Ectodermal cell (in vitro differentiated cells): Measurements from ENCODE around the gene SMTNL2.
"Not testable (repeated sequence)": the region's sequence is repeated elsewhere in the genome, so short reads cannot be mapped to it uniquely, and the experiment has no call there.

Experiments
- H3K27ac ChIP-seq: 2 replicates; pipeline ENCODE4 v1.7.0; 2013; ENCODE audit warnings: mild to moderate bottlenecking, low read depth, low read length; ENCODE audit not compliant: insufficient read depth, poor library complexity, severe bottlenecking
- H3K27me3 ChIP-seq: 2 replicates; pipeline ENCODE4 v1.7.0; 2013; ENCODE audit warnings: mild to moderate bottlenecking, low read length; ENCODE audit not compliant: insufficient read depth, control insufficient read depth, poor library complexity, severe bottlenecking
- H3K36me3 ChIP-seq: one replicate; pipeline ENCODE4 v1.7.0; 2013; ENCODE audit warnings: low read length; ENCODE audit not compliant: control insufficient read depth, insufficient read depth
- H3K4me1 ChIP-seq: one replicate; pipeline ENCODE4 v1.7.0; 2013; ENCODE audit warnings: low read length; ENCODE audit not compliant: control insufficient read depth, insufficient read depth
- H3K4me3 ChIP-seq: 2 replicates; pipeline ENCODE4 v1.7.0; 2013; ENCODE audit warnings: low read depth, low read length, control low read depth; ENCODE audit not compliant: insufficient read depth
- H3K9me3 ChIP-seq: 2 replicates; pipeline ENCODE4 v1.7.0; 2013; ENCODE audit warnings: mild to moderate bottlenecking, low read length, moderate library complexity; ENCODE audit not compliant: control insufficient read depth
- WGBS, 2 experiments: methylation state at CpG; one replicate each; pipeline ENCODE4 v1.1.7; 2013; ENCODE audit warnings: missing lambda C conversion rate in 2 of 2; 5-methylcytosine and 5-hydroxymethylcytosine counted together

The SMTNL2 gene

DNA sequence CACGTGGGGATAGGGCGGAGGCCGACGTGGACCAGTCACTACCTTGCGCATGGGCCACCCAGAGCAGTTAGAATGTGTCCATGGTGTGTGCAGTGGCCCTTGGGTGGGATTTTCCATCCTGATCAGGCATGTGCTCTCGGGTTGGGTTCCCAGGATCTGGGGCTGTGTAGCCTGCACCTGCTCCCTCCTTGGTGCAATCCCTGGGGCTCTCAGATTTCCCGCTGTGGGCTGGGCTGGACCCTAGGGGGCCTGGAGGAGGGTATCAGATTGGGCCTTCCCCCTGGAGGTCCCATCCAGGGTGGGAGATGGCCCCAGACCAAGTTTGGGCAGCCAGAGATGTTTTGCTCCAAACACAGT is 1.3 kb downstream of the SMTNL2 start:
- WGBS, 2 experiments, result 69 to 75% methylated on average over 7 of the region's 7 CpGs
- Histone ChIP-seq H3K27me3 (peaks cover 40% of the 10 kb centered on the region), H3K27ac (no peak overlapping the region), H3K4me3 (no peak overlapping the region), H3K4me1 (peaks cover 28% of the 10 kb centered on the region), H3K36me3 (no peaks in the 10 kb centered on the region), H3K9me3 (no peaks in the 10 kb centered on the region)

DNA sequence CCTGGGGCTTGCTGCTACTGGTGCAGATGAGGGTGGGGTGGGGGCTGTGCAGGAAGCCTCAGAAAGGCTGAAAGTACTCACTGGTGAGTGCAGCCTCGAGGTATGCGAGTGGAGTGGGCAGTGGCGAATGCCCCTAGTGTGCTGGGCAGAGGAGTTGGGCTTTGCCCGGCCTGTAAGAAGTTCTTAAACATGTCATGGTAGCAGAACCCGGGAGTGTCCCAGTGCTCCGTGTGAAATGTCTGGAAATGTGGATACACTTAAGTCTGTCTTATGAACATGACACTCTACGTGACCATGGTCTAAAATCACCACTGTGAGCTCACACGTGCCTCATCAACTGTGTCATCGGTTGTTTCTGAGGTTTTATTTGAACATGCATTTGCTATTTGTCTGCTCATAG is 1.7 kb downstream of the SMTNL2 start:
- no peaks in the 10 kb centered on the region for H3K9me3 ChIP-seq
- H3K4me3 ChIP-seq, result no peak overlapping the region
- peaks cover 40% of the 10 kb centered on the region for H3K27me3 ChIP-seq
- peaks cover 28% of the 10 kb centered on the region for H3K4me1 ChIP-seq
- WGBS, 2 experiments, result 94 to 95% methylated on average over 9 of the region's 9 CpGs
- H3K36me3 ChIP-seq, result no peaks in the 10 kb centered on the region
- H3K27ac ChIP-seq, result no peak overlapping the region

GRCh38 chr17:4587195-4587594 is 2.9 kb downstream of the SMTNL2 start:
- no peaks in the 10 kb centered on the region for H3K36me3 ChIP-seq
- 93 to 99% methylated on average over 7 of the region's 7 CpGs for WGBS, 2 experiments
- H3K27ac ChIP-seq, result no peak overlapping the region
- peaks cover 25% of the 10 kb centered on the region for H3K4me1 ChIP-seq
- H3K4me3 ChIP-seq, result no peak overlapping the region
- peaks cover 40% of the 10 kb centered on the region for H3K27me3 ChIP-seq
- no peaks in the 10 kb centered on the region for H3K9me3 ChIP-seq

DNA sequence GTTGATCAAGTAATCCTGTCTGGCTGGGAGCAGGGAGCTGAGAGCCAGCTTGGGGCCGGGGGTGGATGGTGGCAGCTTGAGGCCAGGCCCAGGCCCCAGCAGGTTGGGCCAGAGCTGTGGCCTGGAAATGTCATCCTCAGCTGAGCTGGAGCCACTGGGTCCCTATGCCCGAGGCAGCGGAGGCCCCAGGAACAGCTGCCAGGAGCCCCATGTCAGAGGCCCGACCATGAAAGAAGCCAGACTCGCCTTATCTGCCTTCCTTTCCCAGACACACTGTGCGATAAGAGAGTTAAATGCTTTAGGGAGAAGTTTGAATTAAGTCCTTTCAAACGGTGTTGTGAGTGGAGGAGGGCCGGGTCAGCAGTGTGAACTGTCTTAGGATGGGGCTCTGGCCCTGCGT is 3.5 kb downstream of the SMTNL2 start:
- WGBS, 2 experiments, result 90 to 92% methylated on average over 9 of the region's 9 CpGs
- peaks cover 18% of the 10 kb centered on the region for H3K4me1 ChIP-seq
- no peak overlapping the region for H3K4me3 ChIP-seq
- no peaks in the 10 kb centered on the region for H3K9me3 ChIP-seq
- no peaks in the 10 kb centered on the region for H3K36me3 ChIP-seq
- H3K27me3 ChIP-seq, result peaks cover 39% of the 10 kb centered on the region
- no peak overlapping the region for H3K27ac ChIP-seq

GRCh38 chr17:4588391-4588790 is 4.1 kb downstream of the SMTNL2 start:
- no peaks in the 10 kb centered on the region for H3K36me3 ChIP-seq
- H3K27me3 ChIP-seq, result peaks cover 33% of the 10 kb centered on the region
- no peaks in the 10 kb centered on the region for H3K9me3 ChIP-seq
- peaks cover 13% of the 10 kb centered on the region for H3K4me1 ChIP-seq
- no peak overlapping the region for H3K4me3 ChIP-seq
- 84 to 86% methylated on average over 11 of the region's 11 CpGs for WGBS, 2 experiments
- no peak overlapping the region for H3K27ac ChIP-seq

DNA sequence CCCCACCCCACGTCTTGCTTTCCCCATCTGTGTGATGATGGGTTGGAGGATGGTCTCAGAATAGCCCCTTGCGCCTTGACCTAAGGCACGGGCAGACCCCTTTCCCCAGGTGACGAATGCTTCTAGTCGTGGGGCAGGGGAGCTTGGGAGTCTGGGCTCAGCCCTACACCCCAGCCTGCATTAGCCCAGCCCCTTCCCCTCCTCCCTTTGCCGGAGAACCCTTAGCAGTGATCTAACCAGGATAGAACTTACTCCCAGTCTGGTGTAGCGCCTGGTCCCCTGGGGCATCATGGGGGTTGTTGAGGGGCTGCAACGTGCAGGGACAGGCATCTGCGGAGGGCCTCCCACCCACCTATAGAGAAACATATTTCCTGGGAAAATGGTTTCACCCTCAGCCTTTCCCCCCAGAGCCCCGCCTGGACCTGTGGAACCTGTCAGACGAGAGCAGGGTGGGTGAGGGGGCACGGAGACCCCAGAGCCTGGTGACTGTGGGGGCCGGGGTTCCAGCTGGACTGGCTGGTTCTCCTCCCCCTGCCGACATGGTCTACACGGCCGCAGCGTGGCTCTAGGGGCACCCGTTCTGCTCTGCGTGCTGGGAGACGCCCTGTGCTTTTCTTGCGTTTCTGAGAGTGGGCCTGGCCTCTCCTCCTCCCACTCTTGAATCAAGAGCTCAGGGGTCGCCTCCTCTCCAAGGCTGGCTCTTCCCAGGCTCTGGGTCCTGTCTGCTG is 4.7 kb downstream of the SMTNL2 start:
- Histone ChIP-seq H3K4me1 (peaks cover 6% of the 10 kb centered on the region), H3K4me3 (no peak overlapping the region), H3K27ac (no peak overlapping the region), H3K9me3 (no peaks in the 10 kb centered on the region), H3K36me3 (no peaks in the 10 kb centered on the region), H3K27me3 (peaks cover 26% of the 10 kb centered on the region)
- WGBS, 2 experiments, result 87 to 89% methylated on average over 22 of the region's 22 CpGs

DNA sequence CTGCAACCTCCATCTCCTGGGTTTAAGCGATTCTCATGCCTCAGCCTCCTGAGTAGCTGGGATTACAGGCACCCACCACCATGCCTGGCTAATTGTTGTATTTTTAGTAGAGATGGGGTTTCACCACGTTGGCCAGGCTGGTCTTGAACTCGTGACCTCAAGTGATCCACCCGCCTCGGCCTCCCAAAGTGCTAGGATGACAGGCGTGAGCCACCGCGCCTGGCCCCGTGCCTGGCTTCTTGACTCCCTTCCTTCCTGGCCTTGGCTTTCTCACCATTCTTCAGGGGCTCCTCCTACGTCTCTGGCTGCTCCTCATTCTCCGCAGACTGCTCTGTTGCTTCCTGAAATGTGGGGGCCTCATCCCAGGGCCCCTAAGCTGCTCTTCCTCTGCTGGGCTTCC is 5.7 kb downstream of the SMTNL2 start:
- H3K36me3 ChIP-seq, H3K27ac ChIP-seq, H3K4me1 ChIP-seq, H3K4me3 ChIP-seq, H3K9me3 ChIP-seq: not testable (repeated sequence)
- whole genome bisulfite sequencing, 2 experiments, result 87 to 96% methylated on average over 10 to 11 of the region's 11 CpGs
- peaks cover 16% of the 10 kb centered on the region for H3K27me3 ChIP-seq

DNA sequence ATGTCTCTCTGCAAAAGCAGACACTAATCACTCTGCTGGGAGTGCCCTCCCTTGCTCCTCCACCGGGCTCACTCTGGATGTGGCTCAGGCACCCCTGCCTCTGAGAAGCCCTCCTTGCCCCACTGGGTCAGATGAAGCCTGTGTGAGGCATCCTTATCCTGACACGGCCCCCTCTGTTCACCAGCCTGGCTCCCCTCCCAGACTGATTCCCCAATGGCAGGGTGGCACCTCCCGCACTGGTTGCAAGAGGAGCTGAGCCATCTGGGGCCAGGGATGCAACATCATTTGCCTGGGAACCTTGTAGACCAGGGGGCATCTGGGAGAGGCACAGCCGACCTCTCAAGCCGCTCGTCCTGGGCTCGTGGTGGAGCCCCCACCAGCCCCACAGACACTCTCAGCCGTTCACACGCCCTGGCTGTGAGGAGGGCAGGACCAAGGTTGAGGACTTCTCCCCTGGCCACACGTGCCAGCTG is 6.7 kb downstream of the SMTNL2 start:
- Histone ChIP-seq H3K4me1 (no peaks in the 10 kb centered on the region), H3K27me3 (peaks cover 6% of the 10 kb centered on the region), H3K27ac (no peak overlapping the region), H3K4me3 (no peak overlapping the region), H3K9me3 (no peaks in the 10 kb centered on the region), H3K36me3 (no peaks in the 10 kb centered on the region)
- WGBS, 2 experiments, result 89 to 90% methylated on average over 10 of the region's 10 CpGs

DNA sequence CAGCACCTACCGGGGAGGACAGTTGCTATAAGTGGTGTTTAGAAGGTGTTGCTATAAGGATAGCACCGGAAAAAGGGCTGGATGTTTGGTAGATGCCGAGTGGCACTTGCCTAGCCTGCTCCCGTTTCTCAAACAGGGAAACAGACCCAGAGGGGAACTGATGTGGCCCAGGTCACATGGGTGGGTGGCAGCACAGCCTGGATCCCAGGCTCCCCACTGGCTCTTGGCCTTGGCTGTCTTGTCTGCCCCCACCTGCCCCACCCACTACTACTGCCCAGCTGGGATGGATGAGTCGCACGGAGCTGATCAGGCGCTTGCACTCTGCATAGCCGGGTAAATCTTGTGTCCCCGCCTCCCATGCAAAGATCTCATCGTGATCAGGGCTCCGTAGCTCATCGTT is 7.2 kb downstream of the SMTNL2 start:
- H3K27ac ChIP-seq, result no peak overlapping the region
- no peak overlapping the region for H3K4me3 ChIP-seq
- H3K36me3 ChIP-seq, result no peaks in the 10 kb centered on the region
- WGBS, 2 experiments, result 76 to 82% methylated on average over 12 of the region's 12 CpGs
- H3K27me3 ChIP-seq, result peaks cover 1% of the 10 kb centered on the region
- H3K4me1 ChIP-seq, result no peaks in the 10 kb centered on the region
- H3K9me3 ChIP-seq, result no peaks in the 10 kb centered on the region

DNA sequence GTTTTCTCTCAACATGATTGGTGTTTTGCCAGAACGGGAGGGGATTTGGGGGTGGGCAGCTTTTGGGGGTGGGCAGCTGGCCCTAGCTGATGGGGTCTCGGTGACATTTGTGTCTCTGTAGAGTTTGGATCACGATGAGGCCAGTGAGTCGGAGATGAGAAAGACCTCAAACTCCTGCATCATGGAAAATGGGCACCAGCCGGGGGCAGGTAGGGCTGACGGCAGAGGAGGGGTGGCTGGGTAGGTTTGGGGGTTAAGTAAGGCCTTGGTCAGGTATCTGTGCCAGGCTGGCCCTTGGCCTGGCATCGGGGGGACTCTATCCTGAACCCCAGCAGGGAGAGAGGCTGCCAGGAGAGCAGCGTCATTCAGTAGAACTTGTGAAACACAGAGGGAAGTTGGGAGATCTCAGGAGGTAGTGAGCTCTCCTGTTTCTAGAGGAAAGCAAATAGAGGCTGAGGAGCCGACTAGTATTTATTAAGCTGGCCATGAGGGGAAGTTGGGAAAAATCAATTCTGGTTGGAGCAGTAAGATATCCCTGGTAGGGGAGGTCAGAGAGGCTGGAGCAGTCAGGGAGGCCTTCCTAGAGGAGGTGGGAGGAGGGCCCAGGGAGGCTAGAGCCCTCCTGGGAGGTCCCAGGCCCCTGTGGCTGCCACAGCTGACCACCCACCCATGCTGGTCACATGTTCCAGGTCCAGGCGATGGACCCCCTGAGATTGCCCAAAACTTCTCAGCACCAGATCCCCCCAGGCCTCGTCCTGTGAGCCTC is 8.1 kb downstream of the SMTNL2 start:
- Histone ChIP-seq H3K27me3 (no peaks in the 10 kb centered on the region), H3K36me3 (no peaks in the 10 kb centered on the region), H3K27ac (no peak overlapping the region), H3K4me3 (no peak overlapping the region), H3K4me1 (no peaks in the 10 kb centered on the region), H3K9me3 (no peaks in the 10 kb centered on the region)
- 94% methylated on average over 11 of the region's 11 CpGs for WGBS, 2 experiments
